Measurements from ENCODE around the gene GDPD2. TPM values are rescaled to one million over a fixed set of nuclear protein-coding genes. Genes with fewer than 3 reads are reported as not detected.
A peak's percentile ranks its signal among the peaks of the same experiment; 100 is the strongest.

GDPD2 gene
- total RNA-seq, 2 donors from 2014 or later: not detected

DNA sequence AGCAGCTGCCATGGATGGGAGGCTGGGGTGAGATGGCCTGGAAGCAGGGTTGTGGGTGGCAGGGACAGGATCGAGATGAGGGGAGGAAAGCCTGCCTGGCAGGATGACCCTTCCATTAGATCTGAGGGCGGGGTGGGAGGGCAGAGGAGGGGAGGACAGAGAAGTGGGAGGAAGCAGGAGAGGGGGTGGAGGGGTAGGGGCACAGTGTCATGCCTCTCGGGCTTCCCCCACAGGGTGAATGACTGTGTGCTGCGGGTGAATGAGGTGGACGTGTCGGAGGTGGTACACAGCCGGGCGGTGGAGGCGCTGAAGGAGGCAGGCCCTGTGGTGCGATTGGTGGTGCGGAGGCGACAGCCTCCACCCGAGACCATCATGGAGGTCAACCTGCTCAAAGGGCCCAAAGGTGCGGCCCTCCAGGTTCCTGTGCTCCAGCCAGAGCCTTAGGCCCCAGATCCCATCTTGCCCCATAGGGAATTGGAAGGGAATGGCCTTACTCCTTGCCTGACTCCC, 26.4 kb downstream of the GDPD2 start:
- intact Hi-C loops (cut with DNase I): no loop called here
- 94% methylated on average over 14 of the region's 14 CpGs for WGBS
- H3K9me3 ChIP-seq: no peaks in the 10 kb centered on the region
- H3K36me3 ChIP-seq: no peaks in the 10 kb centered on the region
- H3K4me1 ChIP-seq (replicated peaks): no peaks in the 10 kb centered on the region
- H3K27me3 ChIP-seq (replicated peaks; ENCODE audit: insufficient read depth): no peaks in the 10 kb centered on the region
- DNase-seq (ENCODE audit: low spot score): no peak
- no peak overlapping the region for H3K27ac ChIP-seq
- no peak for TF ChIP-seq POLR2A (IDR thresholded peaks at IDR 0.05)
- TF ChIP-seq, protein P1, sequence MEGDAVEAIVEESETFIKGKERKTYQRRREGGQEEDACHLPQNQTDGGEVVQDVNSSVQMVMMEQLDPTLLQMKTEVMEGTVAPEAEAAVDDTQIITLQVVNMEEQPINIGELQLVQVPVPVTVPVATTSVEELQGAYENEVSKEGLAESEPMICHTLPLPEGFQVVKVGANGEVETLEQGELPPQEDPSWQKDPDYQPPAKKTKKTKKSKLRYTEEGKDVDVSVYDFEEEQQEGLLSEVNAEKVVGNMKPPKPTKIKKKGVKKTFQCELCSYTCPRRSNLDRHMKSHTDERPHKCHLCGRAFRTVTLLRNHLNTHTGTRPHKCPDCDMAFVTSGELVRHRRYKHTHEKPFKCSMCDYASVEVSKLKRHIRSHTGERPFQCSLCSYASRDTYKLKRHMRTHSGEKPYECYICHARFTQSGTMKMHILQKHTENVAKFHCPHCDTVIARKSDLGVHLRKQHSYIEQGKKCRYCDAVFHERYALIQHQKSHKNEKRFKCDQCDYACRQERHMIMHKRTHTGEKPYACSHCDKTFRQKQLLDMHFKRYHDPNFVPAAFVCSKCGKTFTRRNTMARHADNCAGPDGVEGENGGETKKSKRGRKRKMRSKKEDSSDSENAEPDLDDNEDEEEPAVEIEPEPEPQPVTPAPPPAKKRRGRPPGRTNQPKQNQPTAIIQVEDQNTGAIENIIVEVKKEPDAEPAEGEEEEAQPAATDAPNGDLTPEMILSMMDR (IDR thresholded peaks at IDR 0.05): no peak
- TF ChIP-seq POLR2AphosphoS5 (IDR thresholded peaks at IDR 0.05): no peak
- H3K4me3 ChIP-seq: no peak overlapping the region

DNA sequence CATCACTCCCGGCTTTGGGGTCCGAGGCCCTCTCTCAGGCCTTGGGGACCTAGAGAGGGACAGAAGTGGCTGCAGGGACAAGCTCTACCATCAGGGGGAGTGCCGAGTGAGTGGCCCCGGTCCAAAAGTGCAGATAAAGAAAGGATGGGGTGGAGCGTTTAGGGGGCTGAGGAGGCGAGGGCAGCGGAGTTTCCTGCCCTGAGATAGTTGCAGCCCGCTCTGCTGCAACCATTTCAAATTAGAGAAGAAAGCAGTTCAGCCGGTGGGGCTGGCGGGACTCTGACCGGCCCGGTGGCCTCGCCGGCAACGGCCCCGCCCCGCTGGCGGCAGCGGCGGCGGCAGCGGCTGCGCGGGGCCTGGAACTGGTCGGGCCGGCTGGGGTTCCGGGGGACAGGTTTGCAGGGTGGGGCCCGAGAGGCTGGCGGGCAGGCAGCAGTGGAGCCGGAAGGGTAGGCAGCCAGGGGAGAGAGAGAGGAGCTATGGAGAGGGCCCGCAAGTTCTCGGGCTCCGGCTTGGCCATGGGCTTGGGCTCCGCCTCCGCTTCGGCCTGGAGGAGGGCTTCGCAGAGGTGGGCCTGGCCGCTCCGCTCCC, 29.1 kb downstream of the GDPD2 start:
- Histone ChIP-seq H3K4me3 (peak overlapping the region; percentile 31 to 39), H3K27ac (peak overlapping the region; percentile 68 to 77), H3K4me1 (replicated peaks) (no peaks in the 10 kb centered on the region), H3K9me3 (no peaks in the 10 kb centered on the region), H3K27me3 (replicated peaks; ENCODE audit: insufficient read depth) (no peaks in the 10 kb centered on the region), H3K36me3 (no peaks in the 10 kb centered on the region)
- intact Hi-C loops (cut with DNase I): loop anchor here (5.0 to 10.0 kb wide), 2 partner anchors 100 to 213 kb away; no protein-coding TSS in a partner anchor
- TF ChIP-seq POLR2AphosphoS5 (IDR thresholded peaks at IDR 0.05) (no peak), POLR2A (IDR thresholded peaks at IDR 0.05) (peak; percentile 33)
- TF ChIP-seq, protein P1 (IDR thresholded peaks at IDR 0.05): peak; percentile 15 to 61 (median 46)
- WGBS: under 1% methylated on average over 38 of the region's 39 CpGs
- peak; percentile 52 for DNase-seq (ENCODE audit: low spot score)

DNA sequence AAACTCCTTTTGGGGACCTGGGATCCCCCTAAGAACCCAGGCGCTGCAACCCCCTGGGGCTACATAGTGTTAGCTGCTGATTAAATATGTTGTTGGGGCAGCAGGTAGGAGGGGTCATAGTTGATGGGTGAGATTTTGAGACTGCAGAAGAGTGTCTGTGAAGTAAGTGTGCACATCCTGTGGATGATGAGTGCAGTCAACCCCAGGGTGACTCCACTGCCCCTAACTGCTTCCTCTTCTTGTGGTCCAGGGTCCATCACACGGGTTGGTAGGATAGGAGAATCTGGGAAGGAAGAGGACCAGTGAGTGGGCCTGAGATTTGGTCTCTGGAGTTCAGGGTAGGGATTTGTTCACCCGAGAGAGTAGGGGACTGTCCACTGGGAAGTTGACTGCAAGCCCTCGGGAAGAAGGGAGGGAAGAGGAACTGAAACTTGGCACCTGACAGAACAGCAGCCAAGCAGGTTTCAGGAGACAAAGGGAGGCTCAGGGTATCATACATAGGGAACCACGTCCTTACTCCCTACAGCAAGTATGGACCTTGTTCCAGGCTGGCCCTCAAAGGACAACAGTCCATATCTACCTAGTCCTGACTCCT, 30.0 kb downstream of the GDPD2 start:
- peak overlapping the region; percentile 31 to 39 for H3K4me3 ChIP-seq
- H3K9me3 ChIP-seq: no peaks in the 10 kb centered on the region
- peak overlapping the region; percentile 68 to 77 for H3K27ac ChIP-seq
- intact Hi-C loops (cut with DNase I): loop anchor here (5.0 to 10.0 kb wide), 2 partner anchors 99 to 212 kb away; no protein-coding TSS in a partner anchor
- WGBS: 48% methylated on average over 5 of the region's 5 CpGs
- no peak for TF ChIP-seq POLR2AphosphoS5 (IDR thresholded peaks at IDR 0.05)
- TF ChIP-seq, protein P1 (IDR thresholded peaks at IDR 0.05): no peak
- no peak for TF ChIP-seq POLR2A (IDR thresholded peaks at IDR 0.05)
- H3K27me3 ChIP-seq (replicated peaks; ENCODE audit: insufficient read depth): no peaks in the 10 kb centered on the region
- H3K4me1 ChIP-seq (replicated peaks): no peaks in the 10 kb centered on the region
- no peaks in the 10 kb centered on the region for H3K36me3 ChIP-seq
- DNase-seq (ENCODE audit: low spot score): no peak

DNA sequence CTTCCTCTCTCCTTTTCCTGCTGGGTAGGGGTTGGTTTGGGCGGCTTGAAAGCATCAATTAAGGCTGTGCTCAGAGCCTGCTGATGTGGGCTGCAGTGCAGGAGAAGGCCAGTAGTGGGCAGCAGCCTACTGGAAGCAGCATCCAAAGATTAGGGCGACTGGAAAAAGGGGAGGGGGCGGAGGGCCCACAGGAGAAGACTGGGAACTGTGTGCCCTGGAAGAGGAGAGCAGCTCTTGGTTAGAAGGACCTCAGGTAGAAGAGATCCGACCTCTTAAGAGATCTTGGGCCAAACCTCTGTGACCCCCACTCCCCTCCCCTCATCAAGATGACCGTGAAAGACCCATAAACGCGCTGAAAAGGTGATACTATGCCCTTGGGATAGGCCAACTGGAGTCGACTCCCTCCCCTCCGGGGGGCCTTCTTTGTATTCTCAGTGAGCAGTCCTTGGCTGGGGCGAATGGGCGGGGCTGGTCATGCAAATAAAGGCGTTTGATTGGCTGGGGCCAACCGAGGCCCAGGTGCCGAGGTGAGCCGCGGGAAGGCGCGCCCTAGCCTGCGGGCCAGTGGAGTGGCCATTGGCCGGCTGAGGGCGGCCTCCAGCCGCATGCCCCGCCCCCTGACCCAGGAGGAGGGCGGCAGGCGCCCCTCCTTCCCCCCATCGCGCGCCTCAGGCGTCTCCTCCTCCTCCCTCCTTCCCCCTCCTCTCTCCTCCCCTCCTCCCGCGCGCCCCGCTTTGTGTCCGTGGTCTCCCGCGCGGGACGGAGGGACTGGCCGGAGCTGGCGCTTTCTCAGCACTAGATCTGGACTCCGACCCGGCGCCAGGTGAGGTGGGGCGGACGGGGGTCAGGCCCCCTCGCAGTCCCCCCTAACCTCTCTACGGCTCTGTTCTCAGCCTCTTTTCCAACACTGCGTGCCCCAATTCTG, 31.6 kb downstream of the GDPD2 start:
- Histone ChIP-seq H3K27me3 (replicated peaks; ENCODE audit: insufficient read depth) (no peaks in the 10 kb centered on the region), H3K9me3 (no peaks in the 10 kb centered on the region), H3K4me3 (peak overlapping the region; percentile 52 to 55), H3K4me1 (replicated peaks) (no peaks in the 10 kb centered on the region), H3K27ac (peak overlapping the region; percentile 83 to 88), H3K36me3 (no peaks in the 10 kb centered on the region)
- DNase-seq (ENCODE audit: low spot score): peak; percentile 81
- WGBS: 2% methylated on average over 27 of the region's 48 CpGs
- intact Hi-C loops (cut with DNase I): loop anchor here (5.0 to 10.0 kb wide), 2 partner anchors 98 to 210 kb away; no protein-coding TSS in a partner anchor
- TF ChIP-seq, protein P1 (IDR thresholded peaks at IDR 0.05): peak; percentile 27 to 81 (median 66)
- no peak for TF ChIP-seq POLR2AphosphoS5 (IDR thresholded peaks at IDR 0.05)
- peak; percentile 20 for TF ChIP-seq POLR2A (IDR thresholded peaks at IDR 0.05)
